A549 (cell line): ENCODE results near the gene UBN1. TPM values are rescaled to one million over a fixed set of nuclear protein-coding genes. Genes with fewer than 3 reads are reported as not detected.

Source experiments
- ATAC-seq, 2 experiments: fragments of 200-7000 bp in 1 of 2; fragments of >200 bp in 1 of 2; cut with Nextera tagmentation in 1 of 2; cut with Tn5 transposase in 1 of 2; 3 replicates each; pipeline versions ENCODE4 v1.8.0 to v1.9.1; 2018 to 2020; ENCODE audit warnings: mild to moderate bottlenecking in 1 of 2, moderate library complexity in 1 of 2
- CTCF ChIA-PET: fragments of 300-600 bp; sonication (Branson Sonifier 250); formaldehyde crosslinking; extraction: SDS; loops from one replicate; lab custom pipeline; 2021; ENCODE audit warnings: antibody characterized with exemption, inconsistent platforms; lab: Yijun Ruan, JAX
- POLR2A ChIA-PET: fragments of 350-600 bp; formaldehyde crosslinking; extraction: SDS; loops from one replicate; lab custom pipeline; 2021; ENCODE audit warnings: antibody characterized with exemption, inconsistent platforms; lab: Yijun Ruan, JAX
- DNase-seq, 2 experiments: peaks; one replicate each; pipeline versions ENCODE4 v3.0.0 to v3.0.0-alpha.2; 2011 to 2016; ENCODE audit warnings: low read depth in 1 of 2, low spot score in 1 of 2
- FAIRE-seq: peaks from 2 replicates; lab custom pipeline; 2011; peaks lifted over from hg19 to GRCh38; lab: Jason Lieb, UNC
- H3K27ac ChIP-seq, 2 experiments: fragments of >200 bp; sonication (Bioruptor Twin); formaldehyde crosslinking; 3 replicates each; pipeline ENCODE4 v1.5.1; 2016 to 2017
- H3K4me1 ChIP-seq: fragments of >200 bp; sonication (Bioruptor Twin); formaldehyde crosslinking; 3 replicates; pipeline ENCODE4 v1.6.1; 2016
- H3K4me2 ChIP-seq: fragments of >200 bp; sonication (Bioruptor Twin); formaldehyde crosslinking; 3 replicates; pipeline ENCODE4 v1.6.1; 2016
- H3K4me3 ChIP-seq: fragments of >200 bp; sonication (Bioruptor Twin); formaldehyde crosslinking; 3 replicates; pipeline ENCODE4 v1.5.1; 2016
- H3K9me3 ChIP-seq: fragments of >200 bp; sonication (Bioruptor Twin); formaldehyde crosslinking; 3 replicates; pipeline ENCODE4 v1.6.1; 2016
- BHLHE40 ChIP-seq: IDR thresholded peaks from 2 replicates; pipeline ENCODE4 v1.6.1; 2012; ENCODE audit warnings: low read depth, low read length, inconsistent platforms
- CBX2 ChIP-seq: fragments of 200-600 bp; sonication (generic); IDR thresholded peaks from 2 replicates; pipeline ENCODE4 v1.6.1; 2016; ENCODE audit warnings: low read depth, mild to moderate bottlenecking, borderline replicate concordance
- EHF ChIP-seq: fragments of 250-450 bp; sonication (Bioruptor Pico); IDR thresholded peaks from 2 replicates; pipeline ENCODE4 v1.5.0; 2020; ENCODE audit warnings: mild to moderate bottlenecking
- EHMT2 ChIP-seq: fragments of 200-600 bp; sonication (generic); IDR thresholded peaks from 2 replicates; pipeline ENCODE4 v1.6.1; 2016; ENCODE audit warnings: antibody characterized with exemption, low read depth, mild to moderate bottlenecking, moderate library complexity
- FOSL2 ChIP-seq, 2 experiments: fragments of 450-650 bp in 1 of 2; fragments of >200 bp in 1 of 2; sonication (Bioruptor Twin) in 1 of 2; formaldehyde crosslinking; IDR thresholded peaks; 2 replicates each; pipeline versions ENCODE4 v1.5.0 to v1.6.1; 2016 to 2020; ENCODE audit warnings: mild to moderate bottlenecking in 1 of 2, moderate library complexity in 1 of 2
- FOXS1 ChIP-seq: fragments of 250-450 bp; sonication (Bioruptor Pico); IDR thresholded peaks from 2 replicates; pipeline ENCODE4 v1.5.0; 2020; ENCODE audit warnings: mild to moderate bottlenecking, moderate library complexity
- HOXB5 ChIP-seq: fragments of 250-450 bp; sonication (Bioruptor Pico); IDR thresholded peaks from 2 replicates; pipeline ENCODE4 v1.5.0; 2020; ENCODE audit warnings: mild to moderate bottlenecking, moderate library complexity
- MYC ChIP-seq: IDR thresholded peaks from 2 replicates; pipeline ENCODE4 v1.6.1; 2012; ENCODE audit warnings: mild to moderate bottlenecking, inconsistent platforms, low read length, improper control_type of control experiment, borderline replicate concordance
- NFE2L2 ChIP-seq: fragments of 150-350 bp; conservative IDR thresholded peaks from 2 replicates; pipeline ENCODE4 v1.6.1; 2014; ENCODE audit warnings: low read length
- NPAS2 ChIP-seq: fragments of 250-450 bp; sonication (Bioruptor Pico); IDR thresholded peaks from 2 replicates; pipeline ENCODE4 v1.8.0; 2022; ENCODE audit warnings: mild to moderate bottlenecking, moderate library complexity, borderline replicate concordance
- PHF8 ChIP-seq: fragments of 200-600 bp; sonication (generic); IDR thresholded peaks from 2 replicates; pipeline ENCODE4 v1.6.1; 2016; ENCODE audit warnings: low read depth, mild to moderate bottlenecking, antibody characterized with exemption, moderate library complexity, borderline replicate concordance
- POLR2A ChIP-seq: IDR thresholded peaks from 2 replicates; pipeline ENCODE4 v1.6.1; 2012; ENCODE audit warnings: mild to moderate bottlenecking, low read length
- POLR2AphosphoS2 ChIP-seq: conservative IDR thresholded peaks from 2 replicates; pipeline ENCODE4 v1.6.1; 2012; ENCODE audit warnings: low read length, improper control_type of control experiment, inconsistent platforms
- RAD21 ChIP-seq, 2 experiments: fragments of >200 bp in 1 of 2; sonication (Bioruptor Twin) in 1 of 2; formaldehyde crosslinking in 1 of 2; IDR thresholded peaks in 1 of 2; conservative IDR thresholded peaks in 1 of 2; 2 replicates in 1 of 2; 3 replicates in 1 of 2; pipeline ENCODE4 v1.6.1; 2012 to 2018; ENCODE audit warnings: inconsistent platforms in 1 of 2
- RARB ChIP-seq: fragments of 250-450 bp; sonication (Bioruptor Pico); IDR thresholded peaks from 2 replicates; pipeline ENCODE4 v1.8.0; 2021; ENCODE audit warnings: mild to moderate bottlenecking, moderate library complexity
- RNF2 ChIP-seq: fragments of 200-600 bp; sonication (generic); IDR thresholded peaks from 2 replicates; pipeline ENCODE4 v1.6.1; 2016; ENCODE audit warnings: low read depth, mild to moderate bottlenecking, antibody characterized with exemption, moderate library complexity, borderline replicate concordance
- SREBF2 ChIP-seq: fragments of 450-650 bp; IDR thresholded peaks from 2 replicates; pipeline ENCODE4 v1.6.1; 2014; ENCODE audit warnings: mild to moderate bottlenecking, moderate library complexity
- ZC3H11A ChIP-seq: fragments of 450-650 bp; IDR thresholded peaks from 2 replicates; pipeline ENCODE4 v1.6.1; 2014; ENCODE audit warnings: antibody characterized with exemption, mild to moderate bottlenecking
- ZFP36 ChIP-seq: fragments of 450-650 bp; IDR thresholded peaks from 2 replicates; pipeline ENCODE4 v1.6.1; 2014; ENCODE audit warnings: borderline replicate concordance; ENCODE audit not compliant: partially characterized antibody
- ZSCAN20 ChIP-seq: fragments of 250-450 bp; sonication (Bioruptor Pico); IDR thresholded peaks from 2 replicates; pipeline ENCODE4 v1.8.0; 2022; ENCODE audit warnings: mild to moderate bottlenecking, moderate library complexity
- WGBS: methylation state at CpG from one replicate; pipeline ENCODE4 v1.1.6; 2017; ENCODE audit errors: missing lambda C conversion rate; 5-methylcytosine and 5-hydroxymethylcytosine counted together
- polyA plus RNA-seq, 4 experiments: library from polyadenylated mRNA; depleted of rRNA in 3 of 4; stranded (reverse); fragments of >200 nt; fragmentation: RNase III in 1 of 4; extraction: RNeasy Plus Mini Kit Qiagen cat#74134 plus additional on column Dnase treatment in 1 of 4; gene quantifications; 2 replicates in 3 of 4; 3 replicates in 1 of 4; pipeline ENCODE4 v1.2.3, GENCODE V29; 2011 to 2017
- TF ChIP-seq, protein P1 (sequence below): IDR thresholded peaks from 2 replicates; pipeline ENCODE4 v1.6.1; 2012
- TF ChIP-seq, protein P2 (sequence below): IDR thresholded peaks from 2 replicates; pipeline ENCODE4 v1.6.1; 2012; ENCODE audit warnings: low read depth, borderline replicate concordance
- TF ChIP-seq, protein P3 (sequence below): fragments of 250-450 bp; sonication (Bioruptor Pico); IDR thresholded peaks from 2 replicates; pipeline ENCODE4 v1.5.0; 2021; ENCODE audit warnings: mild to moderate bottlenecking, moderate library complexity, borderline replicate concordance
- TF ChIP-seq, protein P4 (sequence below): fragments of 250-450 bp; sonication (Bioruptor Pico); IDR thresholded peaks from 2 replicates; pipeline ENCODE4 v1.5.0; 2020; ENCODE audit warnings: low read depth, mild to moderate bottlenecking, moderate library complexity
- TF ChIP-seq, protein P5 (sequence below): fragments of >200 bp; sonication (Bioruptor Twin); formaldehyde crosslinking; IDR thresholded peaks from 2 replicates; pipeline ENCODE4 v1.6.1; 2016

The UBN1 gene
- polyA plus RNA-seq, 2 of the 4 experiments (the other 2 are of a cell fraction), result 14.2 to 20.0 TPM

DNA sequence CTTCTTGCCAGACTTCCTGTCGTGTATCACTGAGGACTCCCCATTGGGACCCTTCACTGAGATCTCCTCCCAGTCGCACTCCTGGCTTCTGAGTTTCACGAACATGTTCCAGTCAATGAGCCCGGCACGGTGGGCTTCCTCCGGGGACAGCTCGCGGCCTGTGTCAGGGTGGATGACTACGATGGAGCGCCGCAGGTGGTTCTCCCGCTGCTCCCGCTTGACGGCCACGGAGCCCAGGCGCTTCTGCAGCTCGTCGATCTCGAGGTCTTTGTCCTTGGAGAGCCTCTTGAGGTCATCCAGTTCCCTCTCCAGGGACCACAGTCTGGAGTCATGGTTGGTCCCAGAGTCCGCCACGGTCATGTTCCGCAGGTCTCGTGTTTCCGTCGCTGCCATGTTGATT is 36.2 kb downstream of the UBN1 start:
- TF ChIP-seq HOXB5 (CRISPR knock-in tag) (no peak), RNF2 (no peak), RAD21 (conservative IDR thresholded peaks at IDR 0.05 in 1 of 2, IDR thresholded peaks at IDR 0.05 in 1 of 2) (no peak), EHMT2 (no peak), FOXS1 (CRISPR knock-in tag) (no peak), EHF (CRISPR knock-in tag) (no peak), RARB (CRISPR knock-in tag) (no peak), POLR2A (no peak), SREBF2 (no peak), ZSCAN20 (CRISPR knock-in tag) (no peak), BHLHE40 (no peak), MYC (no peak), FOSL2 (IDR thresholded peaks at IDR 0.05) (no peak), FOSL2 (CRISPR knock-in tag; IDR thresholded peaks at IDR 0.05) (no peak), ZFP36 (no peak)
- TF ChIP-seq, protein P1, sequence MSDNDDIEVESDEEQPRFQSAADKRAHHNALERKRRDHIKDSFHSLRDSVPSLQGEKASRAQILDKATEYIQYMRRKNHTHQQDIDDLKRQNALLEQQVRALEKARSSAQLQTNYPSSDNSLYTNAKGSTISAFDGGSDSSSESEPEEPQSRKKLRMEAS, result no peak
- TF ChIP-seq, protein P2, sequence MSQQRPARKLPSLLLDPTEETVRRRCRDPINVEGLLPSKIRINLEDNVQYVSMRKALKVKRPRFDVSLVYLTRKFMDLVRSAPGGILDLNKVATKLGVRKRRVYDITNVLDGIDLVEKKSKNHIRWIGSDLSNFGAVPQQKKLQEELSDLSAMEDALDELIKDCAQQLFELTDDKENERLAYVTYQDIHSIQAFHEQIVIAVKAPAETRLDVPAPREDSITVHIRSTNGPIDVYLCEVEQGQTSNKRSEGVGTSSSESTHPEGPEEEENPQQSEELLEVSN, result no peak
- TF ChIP-seq, protein P3, sequence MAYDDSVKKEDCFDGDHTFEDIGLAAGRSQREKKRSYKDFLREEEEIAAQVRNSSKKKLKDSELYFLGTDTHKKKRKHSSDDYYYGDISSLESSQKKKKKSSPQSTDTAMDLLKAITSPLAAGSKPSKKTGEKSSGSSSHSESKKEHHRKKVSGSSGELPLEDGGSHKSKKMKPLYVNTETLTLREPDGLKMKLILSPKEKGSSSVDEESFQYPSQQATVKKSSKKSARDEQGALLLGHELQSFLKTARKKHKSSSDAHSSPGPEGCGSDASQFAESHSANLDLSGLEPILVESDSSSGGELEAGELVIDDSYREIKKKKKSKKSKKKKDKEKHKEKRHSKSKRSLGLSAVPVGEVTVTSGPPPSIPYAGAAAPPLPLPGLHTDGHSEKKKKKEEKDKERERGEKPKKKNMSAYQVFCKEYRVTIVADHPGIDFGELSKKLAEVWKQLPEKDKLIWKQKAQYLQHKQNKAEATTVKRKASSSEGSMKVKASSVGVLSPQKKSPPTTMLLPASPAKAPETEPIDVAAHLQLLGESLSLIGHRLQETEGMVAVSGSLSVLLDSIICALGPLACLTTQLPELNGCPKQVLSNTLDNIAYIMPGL (CRISPR knock-in tag), result no peak
- TF ChIP-seq, protein P4, sequence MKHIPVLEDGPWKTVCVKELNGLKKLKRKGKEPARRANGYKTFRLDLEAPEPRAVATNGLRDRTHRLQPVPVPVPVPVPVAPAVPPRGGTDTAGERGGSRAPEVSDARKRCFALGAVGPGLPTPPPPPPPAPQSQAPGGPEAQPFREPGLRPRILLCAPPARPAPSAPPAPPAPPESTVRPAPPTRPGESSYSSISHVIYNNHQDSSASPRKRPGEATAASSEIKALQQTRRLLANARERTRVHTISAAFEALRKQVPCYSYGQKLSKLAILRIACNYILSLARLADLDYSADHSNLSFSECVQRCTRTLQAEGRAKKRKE (CRISPR knock-in tag), result no peak
- DNase-seq (no peak), ATAC-seq (no peak), FAIRE-seq (no peak)
- Histone ChIP-seq H3K9me3 (no peaks in the 10 kb centered on the region), H3K27ac (no peak overlapping the region), H3K4me2 (no peak overlapping the region), H3K4me1 (no peaks in the 10 kb centered on the region), H3K4me3 (no peak overlapping the region)
- CTCF ChIA-PET, result interaction anchor here (0.5 to 2.2 kb wide), 4 partner anchors 10 to 73 kb away, joined by 4 to 7 read pairs (median 4); no protein-coding TSS in a partner anchor
- POLR2A ChIA-PET, result no interaction called here
- WGBS, result 95% methylated on average over 23 of the region's 25 CpGs

DNA sequence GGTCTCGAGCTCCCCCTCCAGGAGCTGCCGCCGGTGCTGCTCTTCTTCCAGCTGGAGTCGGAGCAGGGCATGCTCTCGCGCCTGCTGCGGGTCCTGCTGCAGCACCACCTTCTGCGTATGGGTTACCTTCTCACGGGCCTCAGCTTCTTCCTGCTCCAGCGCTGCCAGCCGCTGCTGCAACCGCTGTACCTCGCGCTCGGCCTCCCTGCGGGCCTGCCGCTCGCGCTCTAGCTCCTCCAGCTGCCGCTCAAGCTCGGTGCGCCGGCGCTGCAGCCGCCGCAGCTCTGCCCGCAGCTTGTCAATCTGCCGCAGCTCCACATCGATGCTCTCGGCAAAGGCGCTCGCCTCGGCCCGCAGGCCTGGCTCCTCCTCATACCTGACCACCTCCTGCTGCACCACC is 36.9 kb downstream of the UBN1 start:
- TF ChIP-seq EHF (CRISPR knock-in tag) (no peak), RARB (CRISPR knock-in tag) (no peak), NPAS2 (CRISPR knock-in tag) (no peak), CBX2 (no peak), FOSL2 (IDR thresholded peaks at IDR 0.05) (no peak), FOSL2 (CRISPR knock-in tag; IDR thresholded peaks at IDR 0.05) (no peak), NFE2L2 (no peak), FOXS1 (CRISPR knock-in tag) (no peak), ZC3H11A (no peak), POLR2AphosphoS2 (no peak), PHF8 (no peak)
- TF ChIP-seq, protein P4 (CRISPR knock-in tag), result no peak
- TF ChIP-seq, protein P5, sequence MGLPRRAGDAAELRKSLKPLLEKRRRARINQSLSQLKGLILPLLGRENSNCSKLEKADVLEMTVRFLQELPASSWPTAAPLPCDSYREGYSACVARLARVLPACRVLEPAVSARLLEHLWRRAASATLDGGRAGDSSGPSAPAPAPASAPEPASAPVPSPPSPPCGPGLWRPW, result no peak
- ChIA-PET CTCF (interaction anchor here (1.2 to 2.2 kb wide), 4 partner anchors 10 to 72 kb away, joined by 3 to 7 read pairs (median 4); no protein-coding TSS in a partner anchor), POLR2A (no interaction called here)
- no peak overlapping the region for H3K4me2 ChIP-seq
- H3K4me3 ChIP-seq, result no peak overlapping the region
- no peak for DNase-seq
- FAIRE-seq, result no peak
- no peak overlapping the region for H3K27ac ChIP-seq
- H3K9me3 ChIP-seq, result no peaks in the 10 kb centered on the region
- 97% methylated on average over 34 of the region's 34 CpGs for WGBS
- ATAC-seq, result no peak
- no peaks in the 10 kb centered on the region for H3K4me1 ChIP-seq
